ENCODE data around the gene CCDC7. TPM values are rescaled to one million over a fixed set of nuclear protein-coding genes. Genes with fewer than 3 reads are reported as not detected.
"Not testable (repeated sequence)": the region's sequence is repeated elsewhere in the genome, so short reads cannot be mapped to it uniquely, and the experiment has no call there.

CCDC7 gene
- total RNA-seq, 1 experiment from 2014 or later = 1.9 TPM

DNA sequence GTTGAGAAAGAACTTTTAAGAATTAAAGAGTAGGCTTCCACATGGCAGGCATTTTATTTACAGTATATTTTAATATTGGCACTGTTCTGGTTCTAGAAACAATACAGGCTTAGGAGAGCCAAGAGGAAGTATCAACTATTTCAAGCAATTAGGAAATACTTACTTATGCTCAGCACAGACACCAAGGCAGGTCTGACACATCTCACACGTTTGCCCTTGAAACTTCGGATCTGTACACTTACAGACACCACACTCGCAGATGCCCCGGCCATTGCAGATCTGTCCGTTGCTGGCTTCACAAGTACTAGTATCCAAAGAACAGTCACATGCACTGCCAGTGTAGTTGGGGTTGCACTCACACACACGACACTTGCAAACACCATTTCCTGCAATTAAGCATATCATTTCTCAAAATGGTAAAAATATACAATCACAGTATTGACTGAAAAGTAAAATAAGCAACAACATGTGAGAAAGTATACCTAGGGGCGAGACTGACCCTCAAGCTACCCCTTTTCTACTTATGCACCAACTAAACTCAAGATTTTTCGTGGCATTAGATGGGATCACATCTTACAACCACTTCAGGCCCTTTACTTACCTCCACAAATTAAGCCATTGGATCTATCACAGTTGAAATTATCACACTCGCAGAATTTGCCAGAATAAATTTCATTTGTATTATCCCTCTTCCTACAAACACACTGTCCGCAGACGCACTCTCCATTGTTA is 465.5 kb downstream of the CCDC7 start (continued):
- TF ChIP-seq ARID4B (CRISPR knock-in tag; IDR thresholded peaks at IDR 0.05; ENCODE audit: borderline replicate concordance) (no peak), GTF2I (CRISPR knock-in tag; conservative IDR thresholded peaks at IDR 0.05) (no peak)
- TF ChIP-seq, protein P1, sequence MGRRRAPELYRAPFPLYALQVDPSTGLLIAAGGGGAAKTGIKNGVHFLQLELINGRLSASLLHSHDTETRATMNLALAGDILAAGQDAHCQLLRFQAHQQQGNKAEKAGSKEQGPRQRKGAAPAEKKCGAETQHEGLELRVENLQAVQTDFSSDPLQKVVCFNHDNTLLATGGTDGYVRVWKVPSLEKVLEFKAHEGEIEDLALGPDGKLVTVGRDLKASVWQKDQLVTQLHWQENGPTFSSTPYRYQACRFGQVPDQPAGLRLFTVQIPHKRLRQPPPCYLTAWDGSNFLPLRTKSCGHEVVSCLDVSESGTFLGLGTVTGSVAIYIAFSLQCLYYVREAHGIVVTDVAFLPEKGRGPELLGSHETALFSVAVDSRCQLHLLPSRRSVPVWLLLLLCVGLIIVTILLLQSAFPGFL (CRISPR knock-in tag; IDR thresholded peaks at IDR 0.05; ENCODE audit: borderline replicate concordance) = no peak

DNA sequence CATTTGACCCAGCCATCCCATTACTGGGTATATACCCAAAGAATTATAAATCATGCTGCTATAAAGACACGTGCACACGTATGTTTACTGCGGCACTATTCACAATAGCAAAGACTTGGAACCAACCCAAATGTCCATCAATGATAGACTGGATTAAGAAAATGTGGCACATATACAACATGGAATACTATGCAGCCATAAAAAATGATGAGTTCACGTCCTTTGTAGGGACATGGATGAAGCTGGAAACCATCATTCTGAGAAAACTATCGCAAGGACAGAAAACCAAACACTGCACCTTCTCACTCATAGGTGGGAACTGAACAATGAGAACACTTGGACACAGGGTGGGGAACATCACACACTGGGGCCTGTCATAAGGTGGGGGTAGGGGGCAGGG is 471.9 kb downstream of the CCDC7 start:
- H3K4me3 Mint-ChIP-seq; ATAC-seq; H3K27ac Mint-ChIP-seq; CTCF ChIA-PET; H3K4me1 Mint-ChIP-seq; H3K27me3 Mint-ChIP-seq (ENCODE audit: low read depth); POLR2A ChIA-PET; H3K9me3 Mint-ChIP-seq; DNase-seq (ENCODE audit: low spot score): not testable (repeated sequence)
- H3K36me3 Mint-ChIP-seq = peaks cover 87% of the 10 kb centered on the region

DNA sequence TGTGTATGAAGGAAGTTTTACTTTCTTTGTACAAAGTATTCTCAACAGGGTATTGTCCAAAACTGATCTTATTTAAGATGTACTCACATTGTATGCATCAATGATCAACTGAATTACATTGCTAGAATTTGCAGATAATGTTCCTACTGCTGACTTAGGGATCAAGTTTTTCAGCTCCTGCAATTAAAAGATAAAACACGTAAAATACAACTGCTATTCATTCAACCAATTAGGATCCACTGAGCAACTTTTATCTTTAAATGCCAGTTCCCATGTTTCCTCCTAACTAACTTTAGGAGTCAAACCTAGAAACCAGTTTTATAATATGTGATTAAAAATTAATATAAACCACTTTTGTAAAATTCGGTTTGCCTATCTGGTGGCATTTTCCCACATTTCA is 476.2 kb downstream of the CCDC7 start:
- ChIA-PET CTCF (no interaction called here), POLR2A (no interaction called here)
- no peak overlapping the region for H3K27ac Mint-ChIP-seq
- H3K36me3 Mint-ChIP-seq = peaks cover 86% of the 10 kb centered on the region
- H3K4me3 Mint-ChIP-seq = no peak overlapping the region
- peaks cover 18% of the 10 kb centered on the region for H3K9me3 Mint-ChIP-seq
- DNase-seq (ENCODE audit: low spot score) (no peak), ATAC-seq (no peak)
- TF ChIP-seq, protein P2, sequence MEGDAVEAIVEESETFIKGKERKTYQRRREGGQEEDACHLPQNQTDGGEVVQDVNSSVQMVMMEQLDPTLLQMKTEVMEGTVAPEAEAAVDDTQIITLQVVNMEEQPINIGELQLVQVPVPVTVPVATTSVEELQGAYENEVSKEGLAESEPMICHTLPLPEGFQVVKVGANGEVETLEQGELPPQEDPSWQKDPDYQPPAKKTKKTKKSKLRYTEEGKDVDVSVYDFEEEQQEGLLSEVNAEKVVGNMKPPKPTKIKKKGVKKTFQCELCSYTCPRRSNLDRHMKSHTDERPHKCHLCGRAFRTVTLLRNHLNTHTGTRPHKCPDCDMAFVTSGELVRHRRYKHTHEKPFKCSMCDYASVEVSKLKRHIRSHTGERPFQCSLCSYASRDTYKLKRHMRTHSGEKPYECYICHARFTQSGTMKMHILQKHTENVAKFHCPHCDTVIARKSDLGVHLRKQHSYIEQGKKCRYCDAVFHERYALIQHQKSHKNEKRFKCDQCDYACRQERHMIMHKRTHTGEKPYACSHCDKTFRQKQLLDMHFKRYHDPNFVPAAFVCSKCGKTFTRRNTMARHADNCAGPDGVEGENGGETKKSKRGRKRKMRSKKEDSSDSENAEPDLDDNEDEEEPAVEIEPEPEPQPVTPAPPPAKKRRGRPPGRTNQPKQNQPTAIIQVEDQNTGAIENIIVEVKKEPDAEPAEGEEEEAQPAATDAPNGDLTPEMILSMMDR (IDR thresholded peaks at IDR 0.05) = no peak
- TF ChIP-seq SP1 (CRISPR knock-in tag; conservative IDR thresholded peaks at IDR 0.05) (no peak), JUN (CRISPR knock-in tag; IDR thresholded peaks at IDR 0.05) (no peak), NR3C1 (CRISPR knock-in tag; conservative IDR thresholded peaks at IDR 0.05; ENCODE audit: low read depth) (no peak), EMX1 (CRISPR knock-in tag; IDR thresholded peaks at IDR 0.05) (no peak), ZNF416 (CRISPR knock-in tag; IDR thresholded peaks at IDR 0.05) (no peak), ZBTB43 (CRISPR knock-in tag; IDR thresholded peaks at IDR 0.05) (no peak), FOXJ3 (CRISPR knock-in tag; IDR thresholded peaks at IDR 0.05; ENCODE audit: borderline replicate concordance) (no peak), NFYB (CRISPR knock-in tag; conservative IDR thresholded peaks at IDR 0.05; ENCODE audit: low read depth) (no peak), MYBL2 (CRISPR knock-in tag; IDR thresholded peaks at IDR 0.05) (no peak)
- TF ChIP-seq, protein P3, sequence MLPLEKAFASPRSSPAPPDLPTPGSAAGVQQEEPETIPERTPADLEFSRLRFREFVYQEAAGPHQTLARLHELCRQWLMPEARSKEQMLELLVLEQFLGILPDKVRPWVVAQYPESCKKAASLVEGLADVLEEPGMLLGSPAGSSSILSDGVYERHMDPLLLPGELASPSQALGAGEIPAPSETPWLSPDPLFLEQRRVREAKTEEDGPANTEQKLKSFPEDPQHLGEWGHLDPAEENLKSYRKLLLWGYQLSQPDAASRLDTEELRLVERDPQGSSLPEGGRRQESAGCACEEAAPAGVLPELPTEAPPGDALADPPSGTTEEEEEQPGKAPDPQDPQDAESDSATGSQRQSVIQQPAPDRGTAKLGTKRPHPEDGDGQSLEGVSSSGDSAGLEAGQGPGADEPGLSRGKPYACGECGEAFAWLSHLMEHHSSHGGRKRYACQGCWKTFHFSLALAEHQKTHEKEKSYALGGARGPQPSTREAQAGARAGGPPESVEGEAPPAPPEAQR (CRISPR knock-in tag; IDR thresholded peaks at IDR 0.05) = no peak
- TF ChIP-seq, protein P4, sequence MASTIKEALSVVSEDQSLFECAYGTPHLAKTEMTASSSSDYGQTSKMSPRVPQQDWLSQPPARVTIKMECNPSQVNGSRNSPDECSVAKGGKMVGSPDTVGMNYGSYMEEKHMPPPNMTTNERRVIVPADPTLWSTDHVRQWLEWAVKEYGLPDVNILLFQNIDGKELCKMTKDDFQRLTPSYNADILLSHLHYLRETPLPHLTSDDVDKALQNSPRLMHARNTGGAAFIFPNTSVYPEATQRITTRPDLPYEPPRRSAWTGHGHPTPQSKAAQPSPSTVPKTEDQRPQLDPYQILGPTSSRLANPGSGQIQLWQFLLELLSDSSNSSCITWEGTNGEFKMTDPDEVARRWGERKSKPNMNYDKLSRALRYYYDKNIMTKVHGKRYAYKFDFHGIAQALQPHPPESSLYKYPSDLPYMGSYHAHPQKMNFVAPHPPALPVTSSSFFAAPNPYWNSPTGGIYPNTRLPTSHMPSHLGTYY (CRISPR knock-in tag; IDR thresholded peaks at IDR 0.05) = no peak
- 0 out of 2 replicates have a peak, but pooled peaks cover 3% of the 10 kb centered on the region for H3K4me1 Mint-ChIP-seq
- H3K27me3 Mint-ChIP-seq (ENCODE audit: low read depth) = no peaks in the 10 kb centered on the region
